NT2/D1 (cell line): ENCODE measurements around the gene RPS6KA4.

ENCODE experiments used
- YY1 ChIP-seq: IDR thresholded peaks from 2 replicates; pipeline ENCODE4 v1.6.1; 2011; ENCODE audit not compliant: insufficient read length, insufficient read depth
- ZNF274 ChIP-seq: IDR thresholded peaks from 2 replicates; pipeline ENCODE4 v1.6.1; 2011; ENCODE audit warnings: mild to moderate bottlenecking, low read depth, low read length

DNA sequence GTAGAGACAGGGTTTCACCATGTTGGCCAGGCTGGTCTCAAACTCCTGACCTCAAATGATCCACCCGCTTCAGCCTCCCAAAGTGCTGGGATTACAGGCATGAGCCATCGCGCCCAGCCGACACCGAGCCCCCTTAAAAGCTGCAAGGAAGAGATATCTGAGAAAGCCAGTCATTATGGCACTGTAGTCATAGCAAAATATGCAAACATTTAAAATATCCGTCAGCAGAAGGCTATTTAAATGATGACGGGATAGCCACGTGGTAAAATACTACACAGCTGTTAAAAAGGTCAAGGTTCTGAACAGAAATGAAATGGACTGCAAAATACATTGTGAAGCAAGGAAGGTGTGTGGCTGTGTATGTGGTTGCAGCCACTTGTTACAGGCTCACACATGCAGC lies 25.4 kb upstream of the RPS6KA4 start:
- TF ChIP-seq ZNF274: no peak
- TF ChIP-seq YY1: no peak
